Mesothelial cell of epicardium (in vitro differentiated cells): ENCODE results near the gene ARIH2. TPM values are rescaled to one million over a fixed set of nuclear protein-coding genes. Genes with fewer than 3 reads are reported as not detected.

Experiments used
- DNase-seq, 2 experiments: peaks; one replicate each; pipeline ENCODE4 v3.0.0; 2021; ENCODE audit warnings: low spot score in 2 of 2; ENCODE audit not compliant: unreplicated experiment in 2 of 2
- H3K27ac Mint-ChIP-seq: 2 replicates; pipeline ENCODE4 v1.8.0; 2021; ENCODE audit warnings: mixed read lengths
- H3K27me3 Mint-ChIP-seq: 2 replicates; pipeline ENCODE4 v1.8.0; 2021; ENCODE audit warnings: low read depth, mixed read lengths
- H3K36me3 Mint-ChIP-seq: 2 replicates; pipeline ENCODE4 v1.8.0; 2021; ENCODE audit warnings: mixed read lengths
- H3K4me1 Mint-ChIP-seq: 2 replicates; pipeline ENCODE4 v1.8.0; 2021; ENCODE audit warnings: mixed read lengths
- H3K4me3 Mint-ChIP-seq: 2 replicates; pipeline ENCODE4 v1.8.0; 2021; ENCODE audit warnings: mild to moderate bottlenecking, moderate library complexity, mixed read lengths
- H3K9me3 Mint-ChIP-seq: 2 replicates; pipeline ENCODE4 v1.8.0; 2021; ENCODE audit warnings: mixed read lengths
- total RNA-seq: library from RNA; stranded (reverse); gene quantifications from 3 replicates; pipeline ENCODE4 v1.2.1, GENCODE V29; 2021
- TF ChIP-seq, protein P1 (sequence below): fragments of 200-600 bp; sonication (generic); IDR thresholded peaks from one replicate; pipeline ENCODE4 v1.5.0; 2021; ENCODE audit warnings: antibody characterized with exemption; ENCODE audit not compliant: unreplicated experiment

Gene ARIH2
- total RNA-seq = 87.0 to 102 TPM (median 100 TPM) in 3 replicates

GRCh38 chr3:48918388-48919214, at the start of gene ARIH2:
ARIH2 (plus strand) TSS chr3:48918842; CDS start chr3:48927559, 8,717 bp downstream.
- peak within 1 kb of the TSS; percentile 100 for H3K27ac Mint-ChIP-seq
- no peaks in the 10 kb centered on the region for H3K27me3 Mint-ChIP-seq
- H3K4me3 Mint-ChIP-seq = peak within 1 kb of the TSS; percentile 96
- H3K9me3 Mint-ChIP-seq = no peaks in the 10 kb centered on the region
- peaks cover 19% of the 10 kb centered on the region for H3K4me1 Mint-ChIP-seq
- H3K36me3 Mint-ChIP-seq = no peaks in the 10 kb centered on the region
- TF ChIP-seq, protein P1, sequence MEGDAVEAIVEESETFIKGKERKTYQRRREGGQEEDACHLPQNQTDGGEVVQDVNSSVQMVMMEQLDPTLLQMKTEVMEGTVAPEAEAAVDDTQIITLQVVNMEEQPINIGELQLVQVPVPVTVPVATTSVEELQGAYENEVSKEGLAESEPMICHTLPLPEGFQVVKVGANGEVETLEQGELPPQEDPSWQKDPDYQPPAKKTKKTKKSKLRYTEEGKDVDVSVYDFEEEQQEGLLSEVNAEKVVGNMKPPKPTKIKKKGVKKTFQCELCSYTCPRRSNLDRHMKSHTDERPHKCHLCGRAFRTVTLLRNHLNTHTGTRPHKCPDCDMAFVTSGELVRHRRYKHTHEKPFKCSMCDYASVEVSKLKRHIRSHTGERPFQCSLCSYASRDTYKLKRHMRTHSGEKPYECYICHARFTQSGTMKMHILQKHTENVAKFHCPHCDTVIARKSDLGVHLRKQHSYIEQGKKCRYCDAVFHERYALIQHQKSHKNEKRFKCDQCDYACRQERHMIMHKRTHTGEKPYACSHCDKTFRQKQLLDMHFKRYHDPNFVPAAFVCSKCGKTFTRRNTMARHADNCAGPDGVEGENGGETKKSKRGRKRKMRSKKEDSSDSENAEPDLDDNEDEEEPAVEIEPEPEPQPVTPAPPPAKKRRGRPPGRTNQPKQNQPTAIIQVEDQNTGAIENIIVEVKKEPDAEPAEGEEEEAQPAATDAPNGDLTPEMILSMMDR = no peak
- DNase-seq = peak; percentile 71 to 85

DNA sequence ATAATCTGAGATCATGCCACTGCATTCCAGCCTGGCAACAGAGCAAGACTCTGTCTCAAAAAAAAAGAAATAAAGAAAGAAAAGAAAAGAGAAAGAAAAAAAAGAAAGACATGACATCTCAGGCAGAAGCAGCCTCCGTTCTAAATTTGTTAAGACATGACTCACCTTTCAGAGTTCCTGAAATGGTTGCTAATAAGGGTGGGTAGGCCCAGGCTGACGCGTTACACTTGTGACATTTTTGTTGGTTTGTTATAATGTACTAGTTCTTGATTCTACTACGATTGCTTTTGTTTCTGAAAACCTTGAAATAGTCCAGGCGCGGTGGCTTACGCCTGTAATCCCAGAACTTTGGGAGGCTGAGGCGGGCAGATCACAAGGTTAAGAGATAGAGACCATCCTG, 41.0 kb upstream of the ARIH2 start:
- DNase-seq = no peak
- no peaks in the 10 kb centered on the region for H3K4me1 Mint-ChIP-seq
- H3K36me3 Mint-ChIP-seq = peaks cover 3% of the 10 kb centered on the region
- TF ChIP-seq, protein P1 = no peak
- no peak overlapping the region for H3K27ac Mint-ChIP-seq
- H3K4me3 Mint-ChIP-seq = no peak overlapping the region
- no peaks in the 10 kb centered on the region for H3K9me3 Mint-ChIP-seq
- no peaks in the 10 kb centered on the region for H3K27me3 Mint-ChIP-seq

- TF ChIP-seq, protein P1 = no peak
- H3K4me3 Mint-ChIP-seq = no peak overlapping the region
Measured at GRCh38 chr3:48879307-48879993, 39.2 kb upstream of the ARIH2 start.

DNA sequence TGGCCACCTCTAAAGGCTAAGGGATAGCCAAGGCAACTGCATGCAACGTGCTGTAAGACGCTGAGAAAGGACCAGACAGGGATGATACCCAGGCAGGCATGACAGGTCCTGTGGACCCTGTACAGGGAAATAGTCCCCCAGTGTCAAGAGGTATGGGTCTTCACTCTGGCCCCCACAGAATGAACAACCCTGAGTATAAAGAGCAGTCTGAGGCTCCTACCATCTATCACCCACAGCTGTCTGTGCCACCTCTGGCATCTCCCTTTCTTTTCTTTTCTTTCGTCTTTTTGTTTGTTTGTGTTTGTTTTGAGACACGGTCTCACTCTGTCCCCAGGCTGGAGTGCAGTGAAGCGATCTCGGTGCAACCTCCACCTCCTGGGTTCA, 38.7 kb upstream of the ARIH2 start:
- Mint-ChIP-seq H3K4me1 (no peaks in the 10 kb centered on the region), H3K9me3 (no peaks in the 10 kb centered on the region), H3K27ac (no peak overlapping the region), H3K4me3 (no peak overlapping the region), H3K27me3 (no peaks in the 10 kb centered on the region), H3K36me3 (peaks cover 5% of the 10 kb centered on the region)
- DNase-seq = no peak
- TF ChIP-seq, protein P1 = no peak

More at GRCh38 chr3:48879307-48879993, 39.2 kb upstream of the ARIH2 start:
- Mint-ChIP-seq H3K4me1 (no peaks in the 10 kb centered on the region), H3K27ac (no peak overlapping the region), H3K36me3 (peaks cover 3% of the 10 kb centered on the region), H3K27me3 (no peaks in the 10 kb centered on the region), H3K9me3 (no peaks in the 10 kb centered on the region)
- DNase-seq = no peak

- Mint-ChIP-seq H3K27ac (no peak overlapping the region), H3K27me3 (no peaks in the 10 kb centered on the region), H3K4me3 (no peak overlapping the region), H3K9me3 (no peaks in the 10 kb centered on the region), H3K36me3 (peaks cover 7% of the 10 kb centered on the region), H3K4me1 (no peaks in the 10 kb centered on the region)
- no peak for DNase-seq
- TF ChIP-seq, protein P1 = no peak
Measured at GRCh38 chr3:48881006-48881405, 37.6 kb upstream of the ARIH2 start.
